H1 (cell line): Measurements from ENCODE around the gene FAM241A. TPM values are rescaled to one million over a fixed set of nuclear protein-coding genes. Genes with fewer than 3 reads are reported as not detected.

ENCODE experiments used
- CTCF ChIA-PET: fragments of 300-600 bp; sonication (Branson Sonifier 250); formaldehyde crosslinking; loops from one replicate; lab custom pipeline; 2021; ENCODE audit not compliant: partially characterized antibody; lab: Charles Lee
- POLR2A ChIA-PET: fragments of 300-600 bp; sonication (Branson Sonifier 250); formaldehyde crosslinking; loops from one replicate; lab custom pipeline; 2021; ENCODE audit warnings: inconsistent platforms; ENCODE audit not compliant: partially characterized antibody; lab: Charles Lee
- DNase-seq, 2 experiments: peaks; one replicate each; pipeline versions ENCODE4 v3.0.0 to v3.0.0-alpha.2; 2010 to 2022; ENCODE audit warnings: low spot score in 2 of 2, low read depth in 1 of 2, mixed read lengths in 1 of 2
- FAIRE-seq: peaks from 2 replicates; lab custom pipeline; 2011; peaks lifted over from hg19 to GRCh38; lab: Jason Lieb, UNC
- H2AFZ ChIP-seq: 2 replicates; pipeline ENCODE4 v1.8.1; 2012; ENCODE audit warnings: low read length, inconsistent platforms
- H2AK5ac ChIP-seq: 2 replicates; pipeline ENCODE4 v1.6.1; 2013; ENCODE audit warnings: low read depth, low read length
- H2BK120ac ChIP-seq: replicated peaks from 2 replicates; pipeline ENCODE3; 2013; ENCODE audit warnings: low read depth, low read length, inconsistent platforms
- H2BK12ac ChIP-seq: 2 replicates; pipeline ENCODE4 v1.6.1; 2013; ENCODE audit warnings: low read depth, low read length
- H2BK15ac ChIP-seq: 2 replicates; pipeline ENCODE4 v1.6.1; 2013; ENCODE audit warnings: low read length
- H2BK20ac ChIP-seq: 2 replicates; pipeline ENCODE4 v1.6.1; 2013; ENCODE audit warnings: low read length
- H2BK5ac ChIP-seq: 2 replicates; pipeline ENCODE4 v1.6.1; 2013; ENCODE audit warnings: low read depth, low read length
- H3K14ac ChIP-seq: 2 replicates; pipeline ENCODE4 v1.6.1; 2013; ENCODE audit warnings: inconsistent platforms; ENCODE audit not compliant: insufficient read length
- H3K18ac ChIP-seq: 2 replicates; pipeline ENCODE4 v1.6.1; 2013; ENCODE audit warnings: low read length; ENCODE audit errors: extremely low read depth
- H3K23ac ChIP-seq: 2 replicates; pipeline ENCODE4 v1.6.1; 2013; ENCODE audit warnings: inconsistent platforms; ENCODE audit not compliant: insufficient read length
- H3K23me2 ChIP-seq: 2 replicates; pipeline ENCODE4 v1.6.1; 2013; ENCODE audit warnings: low read depth, low read length
- H3K27ac ChIP-seq: 2 replicates; pipeline ENCODE4 v1.6.1; 2011; ENCODE audit warnings: low read depth, low read length, inconsistent platforms
- H3K27me3 ChIP-seq, 4 experiments: replicated peaks in 1 of 4; 1 replicate in 1 of 4; 2 replicates in 3 of 4; pipeline versions ENCODE4 v1.6.1 to v1.8.1; 2011 to 2013; ENCODE audit warnings: low read length in 3 of 4, mild to moderate bottlenecking in 3 of 4, inconsistent platforms in 2 of 4, mixed read lengths in 2 of 4, moderate library complexity in 1 of 4; ENCODE audit not compliant: control insufficient read depth in 3 of 4, insufficient read depth in 3 of 4; ENCODE audit errors: extremely low read depth in 1 of 4
- H3K36me3 ChIP-seq, 4 experiments: 2 replicates each; pipeline versions ENCODE4 v1.6.1 to v1.8.1; 2011 to 2013; ENCODE audit warnings: mild to moderate bottlenecking in 4 of 4, low read length in 3 of 4, moderate library complexity in 2 of 4, control low read depth in 1 of 4, inconsistent platforms in 1 of 4; ENCODE audit not compliant: insufficient read depth in 4 of 4, control insufficient read depth in 2 of 4
- H3K4ac ChIP-seq: replicated peaks from 2 replicates; pipeline ENCODE3; 2013; ENCODE audit warnings: low read length, low read depth, mixed read lengths, inconsistent platforms; ENCODE audit not compliant: insufficient read length
- H3K4me1 ChIP-seq, 4 experiments: replicated peaks in 1 of 4; 1 replicate in 1 of 4; 2 replicates in 3 of 4; pipeline versions ENCODE4 v1.6.1 to v1.8.1; 2011 to 2013; ENCODE audit warnings: low read length in 3 of 4, inconsistent platforms in 2 of 4, mixed read lengths in 1 of 4; ENCODE audit not compliant: insufficient read depth in 4 of 4, control insufficient read depth in 3 of 4
- H3K4me2 ChIP-seq, 2 experiments: 2 replicates each; pipeline versions ENCODE4 v1.6.1 to v1.8.1; 2011 to 2013; ENCODE audit warnings: low read depth in 2 of 2, low read length in 2 of 2, control low read depth in 1 of 2, inconsistent platforms in 1 of 2, mild to moderate bottlenecking in 1 of 2; ENCODE audit not compliant: insufficient read depth in 1 of 2
- H3K4me3 ChIP-seq, 4 experiments: fragments of 200-600, 300-600 bp in 1 of 4; sonication (generic), shearing (Covaris generic), sonication (Bioruptor Twin) in 1 of 4; 2 replicates each; pipeline versions ENCODE4 v1.5.1 to v1.8.1; 2011 to 2016; ENCODE audit warnings: low read length in 4 of 4, low read depth in 3 of 4, control low read depth in 2 of 4, inconsistent platforms in 2 of 4, mild to moderate bottlenecking in 2 of 4, mixed read lengths in 1 of 4, moderate library complexity in 1 of 4; ENCODE audit not compliant: insufficient read depth in 2 of 4; ENCODE audit errors: extremely low read depth in 1 of 4
- H3K56ac ChIP-seq: replicated peaks from 2 replicates; pipeline ENCODE3; 2013; ENCODE audit warnings: low read depth, mild to moderate bottlenecking, mixed read lengths, low read length, inconsistent platforms; ENCODE audit not compliant: insufficient read length
- H3K79me1 ChIP-seq: 2 replicates; pipeline ENCODE4 v1.6.1; 2013; ENCODE audit warnings: low read depth, low read length, control low read depth
- H3K79me2 ChIP-seq, 2 experiments: 2 replicates each; pipeline versions ENCODE4 v1.6.1 to v1.8.1; 2012 to 2013; ENCODE audit warnings: low read length in 2 of 2, mild to moderate bottlenecking in 2 of 2, inconsistent platforms in 1 of 2; ENCODE audit not compliant: insufficient read depth in 2 of 2, control insufficient read depth in 1 of 2
- H3K9ac ChIP-seq, 4 experiments: replicated peaks in 1 of 4; 1 replicate in 1 of 4; 2 replicates in 3 of 4; pipeline versions ENCODE4 v1.6.1 to v1.8.1; 2011 to 2013; ENCODE audit warnings: low read depth in 3 of 4, low read length in 3 of 4, control low read depth in 2 of 4, mild to moderate bottlenecking in 2 of 4, moderate library complexity in 2 of 4, inconsistent platforms in 1 of 4; ENCODE audit errors: extremely low read depth in 1 of 4
- H3K9me3 ChIP-seq, 2 experiments: 2 replicates each; pipeline versions ENCODE4 v1.6.1 to v1.8.1; 2012 to 2013; ENCODE audit warnings: mild to moderate bottlenecking in 2 of 2, moderate library complexity in 2 of 2, control low read depth in 1 of 2, inconsistent platforms in 1 of 2, low read depth in 1 of 2, low read length in 1 of 2, mixed read lengths in 1 of 2; ENCODE audit not compliant: insufficient read depth in 2 of 2
- H4K20me1 ChIP-seq, 2 experiments: replicated peaks in 1 of 2; 2 replicates each; pipeline versions ENCODE3 to v1.8.1; 2011 to 2013; ENCODE audit warnings: inconsistent platforms in 2 of 2, low read length in 2 of 2, mild to moderate bottlenecking in 1 of 2; ENCODE audit not compliant: insufficient read depth in 2 of 2, control insufficient read depth in 1 of 2
- H4K5ac ChIP-seq: 2 replicates; pipeline ENCODE4 v1.6.1; 2013; ENCODE audit warnings: low read length, low read depth, mixed read lengths, inconsistent platforms; ENCODE audit not compliant: insufficient read length
- H4K8ac ChIP-seq: 2 replicates; pipeline ENCODE4 v1.8.0; 2013; ENCODE audit warnings: mild to moderate bottlenecking, moderate library complexity, low read length, inconsistent platforms; ENCODE audit not compliant: insufficient read depth; ENCODE audit errors: extremely low read depth
- H4K91ac ChIP-seq: replicated peaks from 2 replicates; pipeline ENCODE3; 2013; ENCODE audit warnings: low read length, mixed read lengths, inconsistent platforms; ENCODE audit not compliant: insufficient read length
- ASH2L ChIP-seq: fragments of 200-600, 300-600 bp; sonication (generic); IDR thresholded peaks from one replicate; pipeline ENCODE4 v1.7.1; 2017; ENCODE audit warnings: low read length
- BACH1 ChIP-seq: IDR thresholded peaks from 2 replicates; pipeline ENCODE4 v1.6.1; 2012; ENCODE audit warnings: low read length, improper control_type of control experiment
- BRCA1 ChIP-seq: IDR thresholded peaks from 2 replicates; pipeline ENCODE4 v1.6.1; 2012; ENCODE audit warnings: low read depth, low read length, improper control_type of control experiment
- CEBPB ChIP-seq: IDR thresholded peaks from 2 replicates; pipeline ENCODE4 v1.6.1; 2012; ENCODE audit warnings: low read depth, low read length
- HDAC2 ChIP-seq, 2 experiments: fragments of 300-600 bp in 1 of 2; sonication (generic) in 1 of 2; IDR thresholded peaks; 2 replicates each; pipeline ENCODE4 v1.6.1; 2011 to 2012; ENCODE audit warnings: low read depth in 2 of 2, low read length in 2 of 2, mild to moderate bottlenecking in 2 of 2, moderate library complexity in 2 of 2, borderline replicate concordance in 1 of 2, inconsistent platforms in 1 of 2
- KDM4A ChIP-seq: IDR thresholded peaks from one replicate; pipeline ENCODE4 v1.7.1; 2012; ENCODE audit warnings: low read depth, mild to moderate bottlenecking, moderate library complexity, low read length, inconsistent platforms; ENCODE audit not compliant: severe bottlenecking
- RAD21 ChIP-seq, 2 experiments: IDR thresholded peaks in 1 of 2; conservative IDR thresholded peaks in 1 of 2; 2 replicates each; pipeline ENCODE4 v1.6.1; 2011; ENCODE audit warnings: low read depth in 2 of 2, low read length in 2 of 2, improper control_type of control experiment in 1 of 2, inconsistent platforms in 1 of 2, mild to moderate bottlenecking in 1 of 2, moderate library complexity in 1 of 2
- SAP30 ChIP-seq: fragments of 300-600 bp; sonication (generic); IDR thresholded peaks from 2 replicates; pipeline ENCODE4 v1.7.1; 2012; ENCODE audit warnings: low read length, moderate library complexity, mild to moderate bottlenecking, inconsistent platforms; ENCODE audit not compliant: insufficient read depth, insufficient replicate concordance
- SIN3A ChIP-seq, 2 experiments: IDR thresholded peaks in 1 of 2; conservative IDR thresholded peaks in 1 of 2; 2 replicates each; pipeline ENCODE4 v1.6.1; 2011 to 2012; ENCODE audit warnings: low read length in 2 of 2, improper control_type of control experiment in 1 of 2, low read depth in 1 of 2, mild to moderate bottlenecking in 1 of 2
- WGBS, 2 experiments: shearing (Covaris generic) in 1 of 2; methylation state at CpG; one replicate each; pipeline versions ENCODE4 v1.1.6 to v1.1.7; 2013 to 2015; ENCODE audit warnings: low lambda C conversion rate in 2 of 2, mixed read lengths in 2 of 2, inconsistent platforms in 1 of 2, low coverage in 1 of 2, missing lambda C conversion rate in 1 of 2; ENCODE audit not compliant: insufficient replicate concordance in 2 of 2, insufficient coverage in 1 of 2, insufficient read length in 1 of 2; ENCODE audit errors: extremely low coverage in 1 of 2, missing lambda C conversion rate in 1 of 2; 5-methylcytosine and 5-hydroxymethylcytosine counted together
- long read RNA-seq, 2 experiments: library from RNA in 1 of 2; library from capped mRNA in 1 of 2; stranded (forward); transcript quantifications; one replicate each; pipeline ENCODE4 v2.0.0, GENCODE V29; 2021; ENCODE audit warnings: inconsistent platforms in 1 of 2
- polyA minus RNA-seq, 3 experiments: library from RNA; depleted of rRNA, polyadenylated mRNA; stranded (reverse); fragments of >200 nt; gene quantifications; 1 replicate in 2 of 3; 2 replicates in 1 of 3; pipeline ENCODE4 v1.2.3, GENCODE V29; 2011
- polyA plus RNA-seq, 7 experiments: library from polyadenylated mRNA; depleted of rRNA in 3 of 7; stranded (reverse) in 5 of 7; unstranded in 2 of 7; fragments of >200 nt in 5 of 7; fragments of 200-250 nt in 2 of 7; gene quantifications; 1 replicate in 5 of 7; 2 replicates in 1 of 7; 4 replicates in 1 of 7; pipeline versions ENCODE4 v1.2.1 to v1.2.3, GENCODE V29; 2011 to 2013; ENCODE audit warnings: missing spikeins in 2 of 7, mixed read lengths in 2 of 7
- total RNA-seq: library from RNA; stranded (reverse); fragmentation: NEBNext Ultra II Directional; extraction: Animal tissue kit (Norgen Biotek cat#: 25700); gene quantifications from 2 replicates; pipeline ENCODE4 v1.2.1, GENCODE V29; 2021

Gene FAM241A
- total RNA-seq = 0.63 and 0.73 TPM in 2 replicates
- 0.13 and 0.20 TPM in 2 replicates for polyA plus RNA-seq (2011; rRNA removed)
- polyA plus RNA-seq (2011; cell fraction: cytosol; rRNA removed) = 0.23 TPM
- 0.11 TPM for polyA plus RNA-seq (2011; cell fraction: nucleus; rRNA removed)
- polyA plus RNA-seq (2012, experiment 1 of 2) = 0.20 to 0.37 TPM (median 0.30 TPM) in 4 replicates
- 0.08 TPM for polyA plus RNA-seq (2012, experiment 2 of 2)
- 0.39 TPM for polyA plus RNA-seq (2013, experiment 1 of 2)
- polyA plus RNA-seq (2013, experiment 2 of 2) = 0.40 TPM
- polyA minus RNA-seq (2011; rRNA and poly(A)+ RNA removed) = 0.32 and 0.41 TPM in 2 replicates
- 0.29 TPM for polyA minus RNA-seq (2011; cell fraction: cytosol; rRNA and poly(A)+ RNA removed)
- 1.2 TPM for polyA minus RNA-seq (2011; cell fraction: nucleus; rRNA and poly(A)+ RNA removed)
- long read RNA-seq, experiment 1, full-length matches to known transcripts = 2 of 4 reads
- long read RNA-seq, experiment 1, partial matches to known transcripts = 0 of 4 reads
- long read RNA-seq, experiment 1, other reads (novel, unspliced or antisense) = 2 of 4 reads
- long read RNA-seq, experiment 2 = 0 reads

GRCh38 chr4:112145326-112145789, at the start of gene FAM241A:
Gene FAM241A (plus strand): TSS chr4:112145454. CDS start chr4:112145581, 127 bp downstream.
- Histone ChIP-seq H3K4me1 (peaks cover 0 to 3% (median 0%) of the 10 kb centered on the region in 4 experiments; a peak in 1 of 7 replicates), H3K4me2 (peak within 1 kb of the TSS; percentile 67 to 95), H3K18ac (no peak within 1 kb of the TSS), H3K79me1 (no peaks in the 10 kb centered on the region), H3K27me3 (peaks cover 0 to 8% (median under 1%) of the 10 kb centered on the region in 4 experiments; a peak in 4 of 7 replicates), H3K23me2 (peaks cover 7% of the 10 kb centered on the region), H2AFZ (peak within 1 kb of the TSS; percentile 99), H3K9me3 (no peaks in the 10 kb centered on the region), H3K23ac (no peak within 1 kb of the TSS), H3K4ac (no peak within 1 kb of the TSS), H3K4me3 (peak within 1 kb of the TSS; percentile 46 to 91 (median 75)), H3K36me3 (no peaks in the 10 kb centered on the region), H3K79me2 (no peaks in the 10 kb centered on the region), H3K14ac (no peak within 1 kb of the TSS), H2BK15ac (0 out of 2 replicates have a peak within 1 kb of the TSS, but pooled peaks have one; percentile 85), H4K8ac (peak within 1 kb of the TSS; percentile 71; the same call in 1 of the 2 replicates), H2BK20ac (no peak within 1 kb of the TSS; the same call in 1 of the 2 replicates), H4K20me1 (peaks cover 0 to 1% of the 10 kb centered on the region in 2 experiments), H3K56ac (peak within 1 kb of the TSS; percentile 16), H2BK120ac (no peak within 1 kb of the TSS), H2AK5ac (no peak within 1 kb of the TSS), H2BK12ac (0 out of 2 replicates have a peak within 1 kb of the TSS, but pooled peaks have one; percentile 43), H4K5ac (no peak within 1 kb of the TSS), H3K27ac (no peak within 1 kb of the TSS), H3K9ac (peak within 1 kb of the TSS in 2 of 4 experiments; percentile 21 to 43; a peak in 1 of 7 replicates), H4K91ac (peak within 1 kb of the TSS; percentile 85), H2BK5ac (no peak within 1 kb of the TSS)
- DNase-seq (peak in 1 of 2 experiments; percentile 94), FAIRE-seq (no peak)
- ChIA-PET CTCF (interaction anchor here (0.9 to 1.3 kb wide), 2 partner anchors 23 to 102 kb away, joined by 3 to 4 read pairs; no protein-coding TSS in a partner anchor), POLR2A (no interaction called here)
- 4% methylated on average over 9 of the region's 70 CpGs; no CpG with 5 or more reads in 1 of the 2 experiments for WGBS, 2 experiments
- TF ChIP-seq SIN3A (conservative IDR thresholded peaks at IDR 0.05 in 1 of 2, IDR thresholded peaks at IDR 0.05 in 1 of 2; ENCODE audit: low read depth in 1 of 2, low read length in 2 of 2) = peak; percentile 49 to 84; a peak in 2 of 4 replicates
- TF ChIP-seq SAP30 = no peak
- peak; percentile 82 for TF ChIP-seq KDM4A
- no peak for TF ChIP-seq BRCA1
- 0 out of 4 replicates have a peak, but pooled peaks of 1 of the 2 experiments have one; percentile 43 for TF ChIP-seq HDAC2 (IDR thresholded peaks at IDR 0.05; ENCODE audit: borderline replicate concordance in 1 of 2, low read depth in 2 of 2, low read length in 2 of 2)
- TF ChIP-seq ASH2L = peak; percentile 79
- 0 out of 4 replicates have a peak, but pooled peaks of 1 of the 2 experiments have one; percentile 3 for TF ChIP-seq RAD21 (IDR thresholded peaks at IDR 0.05 in 1 of 2, conservative IDR thresholded peaks at IDR 0.05 in 1 of 2; ENCODE audit: low read depth in 2 of 2, low read length in 2 of 2)
- no peak for TF ChIP-seq BACH1
- no peak for TF ChIP-seq CEBPB
